Measurements from ENCODE around the gene PRDM16.

DNA sequence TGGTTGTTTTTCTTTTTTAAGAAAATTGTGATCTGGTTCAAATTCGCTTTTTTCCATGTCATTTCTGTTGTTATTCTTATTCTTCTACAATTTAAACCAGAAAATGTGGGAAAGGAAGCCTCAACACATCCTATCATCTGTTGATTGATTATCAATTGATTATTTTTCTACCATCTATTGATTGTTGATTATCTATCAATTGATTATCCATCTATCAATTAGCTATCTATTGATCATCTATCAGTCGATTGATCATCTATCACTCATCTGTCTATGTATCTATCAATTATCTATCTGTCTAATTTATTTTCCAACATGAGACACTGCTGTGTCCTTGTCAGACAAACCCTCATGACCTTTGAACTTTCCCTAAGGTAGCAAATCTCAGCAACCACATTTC is 249.3 kb downstream of the PRDM16 start:
- TF ChIP-seq, protein P1, sequence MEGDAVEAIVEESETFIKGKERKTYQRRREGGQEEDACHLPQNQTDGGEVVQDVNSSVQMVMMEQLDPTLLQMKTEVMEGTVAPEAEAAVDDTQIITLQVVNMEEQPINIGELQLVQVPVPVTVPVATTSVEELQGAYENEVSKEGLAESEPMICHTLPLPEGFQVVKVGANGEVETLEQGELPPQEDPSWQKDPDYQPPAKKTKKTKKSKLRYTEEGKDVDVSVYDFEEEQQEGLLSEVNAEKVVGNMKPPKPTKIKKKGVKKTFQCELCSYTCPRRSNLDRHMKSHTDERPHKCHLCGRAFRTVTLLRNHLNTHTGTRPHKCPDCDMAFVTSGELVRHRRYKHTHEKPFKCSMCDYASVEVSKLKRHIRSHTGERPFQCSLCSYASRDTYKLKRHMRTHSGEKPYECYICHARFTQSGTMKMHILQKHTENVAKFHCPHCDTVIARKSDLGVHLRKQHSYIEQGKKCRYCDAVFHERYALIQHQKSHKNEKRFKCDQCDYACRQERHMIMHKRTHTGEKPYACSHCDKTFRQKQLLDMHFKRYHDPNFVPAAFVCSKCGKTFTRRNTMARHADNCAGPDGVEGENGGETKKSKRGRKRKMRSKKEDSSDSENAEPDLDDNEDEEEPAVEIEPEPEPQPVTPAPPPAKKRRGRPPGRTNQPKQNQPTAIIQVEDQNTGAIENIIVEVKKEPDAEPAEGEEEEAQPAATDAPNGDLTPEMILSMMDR (IDR thresholded peaks at IDR 0.05) = no peak
- TF ChIP-seq EZH2 (IDR thresholded peaks at IDR 0.05; ENCODE audit: borderline replicate concordance, insufficient read depth, low read depth, low read length, poor library complexity, severe bottlenecking) = no peak
